Stimulated activated CD4-positive, alpha-beta T cell treated with anti-CD3 and anti-CD28 coated beads, Interleukin-15, amount 100 ng/mL, for 24 hours (primary cell): ENCODE measurements around the gene TNIK.

Source experiments
- DNase-seq: peaks from one replicate; pipeline ENCODE4 v3.0.0-alpha.2; 2020

The TNIK gene

GRCh38 chr3:171416666-171417065 is 43.5 kb downstream of the TNIK start:
- no peak for DNase-seq

- DNase-seq: no peak
These were observed 44.1 kb downstream of the TNIK start for GRCh38 chr3:171416061-171416460.

- DNase-seq: no peak
These were observed 45.1 kb downstream of the TNIK start for GRCh38 chr3:171415070-171415469.

GRCh38 chr3:171412473-171412872 is 47.7 kb downstream of the TNIK start:
- DNase-seq: no peak

GRCh38 chr3:171412054-171412453 is 48.2 kb downstream of the TNIK start:
- no peak for DNase-seq

- no peak for DNase-seq
These were observed 50.0 kb downstream of the TNIK start for GRCh38 chr3:171410186-171410585.

GRCh38 chr3:171407759-171408158 is 52.4 kb downstream of the TNIK start:
- DNase-seq: peak; percentile 25

GRCh38 chr3:171404376-171404967 is 55.7 kb downstream of the TNIK start:
- no peak for DNase-seq

GRCh38 chr3:171402281-171402680 is 57.9 kb downstream of the TNIK start:
- DNase-seq: no peak

GRCh38 chr3:171401432-171401831 is 58.8 kb downstream of the TNIK start:
- DNase-seq: no peak

- DNase-seq: no peak
These were observed 60.4 kb downstream of the TNIK start for GRCh38 chr3:171399842-171400241.

- DNase-seq: no peak
These were observed 61.9 kb downstream of the TNIK start for GRCh38 chr3:171398343-171398742.

GRCh38 chr3:171397089-171397488 is 63.1 kb downstream of the TNIK start:
- no peak for DNase-seq

GRCh38 chr3:171396048-171396447 is 64.2 kb downstream of the TNIK start:
- no peak for DNase-seq

- no peak for DNase-seq
These were observed 67.0 kb downstream of the TNIK start for GRCh38 chr3:171393032-171393744.

- no peak for DNase-seq
These were observed 68.8 kb downstream of the TNIK start for GRCh38 chr3:171391432-171391831.

- DNase-seq: no peak
These were observed 69.9 kb downstream of the TNIK start for GRCh38 chr3:171390051-171390941.

- no peak for DNase-seq
These were observed 70.7 kb downstream of the TNIK start for GRCh38 chr3:171389491-171389890.

- DNase-seq: no peak
These were observed 71.7 kb downstream of the TNIK start for GRCh38 chr3:171388527-171388926.

GRCh38 chr3:171387062-171387461 is 73.1 kb downstream of the TNIK start:
- no peak for DNase-seq

- no peak for DNase-seq
These were observed 75.1 kb downstream of the TNIK start for GRCh38 chr3:171385086-171385485.

GRCh38 chr3:171384101-171384891 is 75.9 kb downstream of the TNIK start:
- DNase-seq: no peak
